H1 (cell line): ENCODE results near the gene FAM3B. TPM values are rescaled to one million over a fixed set of nuclear protein-coding genes. Genes with fewer than 3 reads are reported as not detected.
A peak's percentile ranks its signal among the peaks of the same experiment; 100 is the strongest.

ENCODE experiments used
- CTCF ChIA-PET: fragments of 300-600 bp; sonication (Branson Sonifier 250); formaldehyde crosslinking; loops from one replicate; lab custom pipeline; 2021; ENCODE audit not compliant: partially characterized antibody; lab: Charles Lee
- POLR2A ChIA-PET: fragments of 300-600 bp; sonication (Branson Sonifier 250); formaldehyde crosslinking; loops from one replicate; lab custom pipeline; 2021; ENCODE audit warnings: inconsistent platforms; ENCODE audit not compliant: partially characterized antibody; lab: Charles Lee
- DNase-seq, 2 experiments: peaks; one replicate each; pipeline versions ENCODE4 v3.0.0 to v3.0.0-alpha.2; 2010 to 2022; ENCODE audit warnings: low spot score in 2 of 2, low read depth in 1 of 2, mixed read lengths in 1 of 2
- FAIRE-seq: peaks from 2 replicates; lab custom pipeline; 2011; peaks lifted over from hg19 to GRCh38; lab: Jason Lieb, UNC
- H2AFZ ChIP-seq: 2 replicates; pipeline ENCODE4 v1.8.1; 2012; ENCODE audit warnings: low read length, inconsistent platforms
- H2AK5ac ChIP-seq: 2 replicates; pipeline ENCODE4 v1.6.1; 2013; ENCODE audit warnings: low read depth, low read length
- H2BK120ac ChIP-seq: replicated peaks from 2 replicates; pipeline ENCODE3; 2013; ENCODE audit warnings: low read depth, low read length, inconsistent platforms
- H2BK12ac ChIP-seq: 2 replicates; pipeline ENCODE4 v1.6.1; 2013; ENCODE audit warnings: low read depth, low read length
- H2BK15ac ChIP-seq: 2 replicates; pipeline ENCODE4 v1.6.1; 2013; ENCODE audit warnings: low read length
- H2BK20ac ChIP-seq: 2 replicates; pipeline ENCODE4 v1.6.1; 2013; ENCODE audit warnings: low read length
- H2BK5ac ChIP-seq: 2 replicates; pipeline ENCODE4 v1.6.1; 2013; ENCODE audit warnings: low read depth, low read length
- H3K14ac ChIP-seq: 2 replicates; pipeline ENCODE4 v1.6.1; 2013; ENCODE audit warnings: inconsistent platforms; ENCODE audit not compliant: insufficient read length
- H3K18ac ChIP-seq: 2 replicates; pipeline ENCODE4 v1.6.1; 2013; ENCODE audit warnings: low read length; ENCODE audit errors: extremely low read depth
- H3K23ac ChIP-seq: 2 replicates; pipeline ENCODE4 v1.6.1; 2013; ENCODE audit warnings: inconsistent platforms; ENCODE audit not compliant: insufficient read length
- H3K23me2 ChIP-seq: 2 replicates; pipeline ENCODE4 v1.6.1; 2013; ENCODE audit warnings: low read depth, low read length
- H3K27ac ChIP-seq: 2 replicates; pipeline ENCODE4 v1.6.1; 2011; ENCODE audit warnings: low read depth, low read length, inconsistent platforms
- H3K27me3 ChIP-seq, 4 experiments: replicated peaks in 1 of 4; 1 replicate in 1 of 4; 2 replicates in 3 of 4; pipeline versions ENCODE4 v1.6.1 to v1.8.1; 2011 to 2013; ENCODE audit warnings: low read length in 3 of 4, mild to moderate bottlenecking in 3 of 4, inconsistent platforms in 2 of 4, mixed read lengths in 2 of 4, moderate library complexity in 1 of 4; ENCODE audit not compliant: control insufficient read depth in 3 of 4, insufficient read depth in 3 of 4; ENCODE audit errors: extremely low read depth in 1 of 4
- H3K36me3 ChIP-seq, 4 experiments: 2 replicates each; pipeline versions ENCODE4 v1.6.1 to v1.8.1; 2011 to 2013; ENCODE audit warnings: mild to moderate bottlenecking in 4 of 4, low read length in 3 of 4, moderate library complexity in 2 of 4, control low read depth in 1 of 4, inconsistent platforms in 1 of 4; ENCODE audit not compliant: insufficient read depth in 4 of 4, control insufficient read depth in 2 of 4
- H3K4ac ChIP-seq: replicated peaks from 2 replicates; pipeline ENCODE3; 2013; ENCODE audit warnings: low read length, low read depth, mixed read lengths, inconsistent platforms; ENCODE audit not compliant: insufficient read length
- H3K4me1 ChIP-seq, 4 experiments: replicated peaks in 1 of 4; 1 replicate in 1 of 4; 2 replicates in 3 of 4; pipeline versions ENCODE4 v1.6.1 to v1.8.1; 2011 to 2013; ENCODE audit warnings: low read length in 3 of 4, inconsistent platforms in 2 of 4, mixed read lengths in 1 of 4; ENCODE audit not compliant: insufficient read depth in 4 of 4, control insufficient read depth in 3 of 4
- H3K4me2 ChIP-seq, 2 experiments: 2 replicates each; pipeline versions ENCODE4 v1.6.1 to v1.8.1; 2011 to 2013; ENCODE audit warnings: low read depth in 2 of 2, low read length in 2 of 2, control low read depth in 1 of 2, inconsistent platforms in 1 of 2, mild to moderate bottlenecking in 1 of 2; ENCODE audit not compliant: insufficient read depth in 1 of 2
- H3K4me3 ChIP-seq, 4 experiments: fragments of 200-600, 300-600 bp in 1 of 4; sonication (generic), shearing (Covaris generic), sonication (Bioruptor Twin) in 1 of 4; 2 replicates each; pipeline versions ENCODE4 v1.5.1 to v1.8.1; 2011 to 2016; ENCODE audit warnings: low read length in 4 of 4, low read depth in 3 of 4, control low read depth in 2 of 4, inconsistent platforms in 2 of 4, mild to moderate bottlenecking in 2 of 4, mixed read lengths in 1 of 4, moderate library complexity in 1 of 4; ENCODE audit not compliant: insufficient read depth in 2 of 4; ENCODE audit errors: extremely low read depth in 1 of 4
- H3K56ac ChIP-seq: replicated peaks from 2 replicates; pipeline ENCODE3; 2013; ENCODE audit warnings: low read depth, mild to moderate bottlenecking, mixed read lengths, low read length, inconsistent platforms; ENCODE audit not compliant: insufficient read length
- H3K79me1 ChIP-seq: 2 replicates; pipeline ENCODE4 v1.6.1; 2013; ENCODE audit warnings: low read depth, low read length, control low read depth
- H3K79me2 ChIP-seq, 2 experiments: 2 replicates each; pipeline versions ENCODE4 v1.6.1 to v1.8.1; 2012 to 2013; ENCODE audit warnings: low read length in 2 of 2, mild to moderate bottlenecking in 2 of 2, inconsistent platforms in 1 of 2; ENCODE audit not compliant: insufficient read depth in 2 of 2, control insufficient read depth in 1 of 2
- H3K9ac ChIP-seq, 4 experiments: replicated peaks in 1 of 4; 1 replicate in 1 of 4; 2 replicates in 3 of 4; pipeline versions ENCODE4 v1.6.1 to v1.8.1; 2011 to 2013; ENCODE audit warnings: low read depth in 3 of 4, low read length in 3 of 4, control low read depth in 2 of 4, mild to moderate bottlenecking in 2 of 4, moderate library complexity in 2 of 4, inconsistent platforms in 1 of 4; ENCODE audit errors: extremely low read depth in 1 of 4
- H3K9me3 ChIP-seq, 2 experiments: 2 replicates each; pipeline versions ENCODE4 v1.6.1 to v1.8.1; 2012 to 2013; ENCODE audit warnings: mild to moderate bottlenecking in 2 of 2, moderate library complexity in 2 of 2, control low read depth in 1 of 2, inconsistent platforms in 1 of 2, low read depth in 1 of 2, low read length in 1 of 2, mixed read lengths in 1 of 2; ENCODE audit not compliant: insufficient read depth in 2 of 2
- H4K20me1 ChIP-seq, 2 experiments: replicated peaks in 1 of 2; 2 replicates each; pipeline versions ENCODE3 to v1.8.1; 2011 to 2013; ENCODE audit warnings: inconsistent platforms in 2 of 2, low read length in 2 of 2, mild to moderate bottlenecking in 1 of 2; ENCODE audit not compliant: insufficient read depth in 2 of 2, control insufficient read depth in 1 of 2
- H4K5ac ChIP-seq: 2 replicates; pipeline ENCODE4 v1.6.1; 2013; ENCODE audit warnings: low read length, low read depth, mixed read lengths, inconsistent platforms; ENCODE audit not compliant: insufficient read length
- H4K8ac ChIP-seq: 2 replicates; pipeline ENCODE4 v1.8.0; 2013; ENCODE audit warnings: mild to moderate bottlenecking, moderate library complexity, low read length, inconsistent platforms; ENCODE audit not compliant: insufficient read depth; ENCODE audit errors: extremely low read depth
- H4K91ac ChIP-seq: replicated peaks from 2 replicates; pipeline ENCODE3; 2013; ENCODE audit warnings: low read length, mixed read lengths, inconsistent platforms; ENCODE audit not compliant: insufficient read length
- CHD2 ChIP-seq: IDR thresholded peaks from 2 replicates; pipeline ENCODE4 v1.6.1; 2012; ENCODE audit warnings: low read length, improper control_type of control experiment
- EP300 ChIP-seq, 2 experiments: IDR thresholded peaks; 1 replicate in 1 of 2; 2 replicates in 1 of 2; pipeline ENCODE4 v1.6.1; 2011 to 2012; ENCODE audit warnings: low read depth in 2 of 2, low read length in 2 of 2, mild to moderate bottlenecking in 2 of 2, borderline replicate concordance in 1 of 2, inconsistent platforms in 1 of 2, moderate library complexity in 1 of 2
- KDM1A ChIP-seq: fragments of 200-600, 300-600 bp; sonication (generic); IDR thresholded peaks from 2 replicates; pipeline ENCODE4 v1.7.1; 2016; ENCODE audit warnings: mild to moderate bottlenecking, low read length, borderline replicate concordance
- NRF1 ChIP-seq: IDR thresholded peaks from 2 replicates; pipeline ENCODE4 v1.6.1; 2011; ENCODE audit warnings: mild to moderate bottlenecking, low read depth, low read length, improper control_type of control experiment
- PHF8 ChIP-seq: fragments of 200-600 bp; sonication (generic); conservative IDR thresholded peaks from 2 replicates; pipeline ENCODE4 v1.7.1; 2012; ENCODE audit warnings: low read depth, mild to moderate bottlenecking, inconsistent platforms, low read length, moderate library complexity
- POLR2A ChIP-seq, 2 experiments: IDR thresholded peaks; 1 replicate in 1 of 2; 2 replicates in 1 of 2; pipeline ENCODE4 v1.6.1; 2011; ENCODE audit warnings: low read depth in 2 of 2, low read length in 2 of 2, mild to moderate bottlenecking in 2 of 2; ENCODE audit errors: control extremely low read depth in 1 of 2
- RNF2 ChIP-seq: fragments of 200-900, 300-1000 bp; sonication (generic); IDR thresholded peaks from 2 replicates; pipeline ENCODE4 v1.7.1; 2016; ENCODE audit warnings: borderline replicate concordance, low read depth, mild to moderate bottlenecking, antibody characterized with exemption, low read length; ENCODE audit not compliant: poor library complexity, severe bottlenecking; ENCODE audit errors: missing control alignments
- SP1 ChIP-seq: IDR thresholded peaks from 2 replicates; pipeline ENCODE4 v1.6.1; 2011; ENCODE audit warnings: low read depth, low read length
- SP2 ChIP-seq: IDR thresholded peaks from 2 replicates; pipeline ENCODE4 v1.6.1; 2012; ENCODE audit warnings: mild to moderate bottlenecking, low read length, inconsistent platforms
- WGBS, 2 experiments: shearing (Covaris generic) in 1 of 2; methylation state at CpG; one replicate each; pipeline versions ENCODE4 v1.1.6 to v1.1.7; 2013 to 2015; ENCODE audit warnings: low lambda C conversion rate in 2 of 2, mixed read lengths in 2 of 2, inconsistent platforms in 1 of 2, low coverage in 1 of 2, missing lambda C conversion rate in 1 of 2; ENCODE audit not compliant: insufficient replicate concordance in 2 of 2, insufficient coverage in 1 of 2, insufficient read length in 1 of 2; ENCODE audit errors: extremely low coverage in 1 of 2, missing lambda C conversion rate in 1 of 2; 5-methylcytosine and 5-hydroxymethylcytosine counted together
- polyA plus RNA-seq, 7 experiments: library from polyadenylated mRNA; depleted of rRNA in 3 of 7; stranded (reverse) in 5 of 7; unstranded in 2 of 7; fragments of >200 nt in 5 of 7; fragments of 200-250 nt in 2 of 7; gene quantifications; 1 replicate in 5 of 7; 2 replicates in 1 of 7; 4 replicates in 1 of 7; pipeline versions ENCODE4 v1.2.1 to v1.2.3, GENCODE V29; 2011 to 2013; ENCODE audit warnings: missing spikeins in 2 of 7, mixed read lengths in 2 of 7
- total RNA-seq: library from RNA; stranded (reverse); fragmentation: NEBNext Ultra II Directional; extraction: Animal tissue kit (Norgen Biotek cat#: 25700); gene quantifications from 2 replicates; pipeline ENCODE4 v1.2.1, GENCODE V29; 2021
- TF ChIP-seq, protein P1 (sequence below): IDR thresholded peaks from 2 replicates; pipeline ENCODE4 v1.6.1; 2012; ENCODE audit warnings: low read length, inconsistent platforms

FAM3B gene
- total and polyA plus RNA-seq, 2 of the 8 experiments (the other 6 are each of a cell fraction or from before 2014, with no cell fraction given), result 2.0 TPM

DNA sequence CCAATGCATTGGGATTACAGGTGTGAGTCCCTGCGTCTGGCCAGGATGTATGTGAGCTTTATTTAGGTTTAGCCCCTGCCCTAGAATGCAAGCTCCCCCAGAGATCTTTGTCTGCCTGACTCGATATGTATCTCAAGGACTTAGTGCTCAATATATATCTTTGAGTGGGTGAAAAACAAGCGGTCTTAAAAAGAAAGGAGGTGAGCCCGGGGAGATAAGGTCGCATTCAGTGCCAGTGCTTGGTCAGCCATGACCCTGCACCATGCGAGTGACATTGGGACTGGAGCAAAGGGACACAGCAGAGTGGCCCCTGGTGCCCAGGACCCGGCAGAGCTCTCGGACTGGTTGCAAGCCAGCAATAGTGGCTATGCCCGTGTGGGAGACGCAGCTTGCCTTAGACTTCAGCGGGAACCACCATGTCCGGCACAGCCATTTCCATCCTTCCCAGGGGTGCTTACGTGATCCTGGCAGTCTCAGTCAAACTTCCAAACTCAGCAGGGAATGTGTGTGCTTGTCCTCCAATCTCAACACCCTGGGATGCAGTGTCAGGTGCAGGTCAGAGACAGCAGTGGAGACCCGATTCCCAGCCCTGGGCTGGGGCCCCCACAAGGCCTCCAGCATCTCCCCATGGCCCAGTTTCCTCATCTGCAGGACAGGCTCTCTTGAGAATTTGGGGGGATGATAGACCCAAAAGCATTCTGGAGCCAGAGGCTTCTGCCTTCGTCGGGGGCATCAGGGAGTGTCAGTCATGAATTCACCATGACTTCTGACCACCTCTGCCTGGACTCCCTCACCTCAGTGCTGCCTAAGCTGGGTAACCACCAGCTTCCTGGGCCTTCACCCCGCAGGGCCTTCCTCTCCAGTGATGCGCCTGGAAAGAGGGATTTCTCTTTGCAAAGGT lies 47.0 kb downstream of the FAM3B start:
- FAIRE-seq (no peak), DNase-seq (no peak)
- Histone ChIP-seq H3K14ac (no peak overlapping the region), H3K79me1 (no peaks in the 10 kb centered on the region), H3K9me3 (no peaks in the 10 kb centered on the region), H3K27ac (no peak overlapping the region), H2BK20ac (no peak overlapping the region), H3K4me3 (no peak overlapping the region), H4K91ac (no peak overlapping the region), H3K9ac (no peak overlapping the region), H3K23ac (no peak overlapping the region), H4K20me1 (no peaks in the 10 kb centered on the region), H3K36me3 (no peaks in the 10 kb centered on the region), H4K8ac (peak overlapping the region; percentile 31), H3K4me1 (peaks cover 0 to 6% (median 5%) of the 10 kb centered on the region in 4 experiments; a peak in 5 of 7 replicates), H3K56ac (no peak overlapping the region), H3K27me3 (peaks cover 0 to under 1% (median 0%) of the 10 kb centered on the region in 4 experiments; a peak in 2 of 7 replicates), H2BK5ac (no peak overlapping the region), H2AK5ac (no peak overlapping the region), H2AFZ (no peak overlapping the region), H2BK120ac (no peak overlapping the region), H2BK15ac (no peak overlapping the region), H3K18ac (no peak overlapping the region), H2BK12ac (no peak overlapping the region), H3K79me2 (no peaks in the 10 kb centered on the region), H3K4me2 (no peak overlapping the region), H3K4ac (no peak overlapping the region), H3K23me2 (no peaks in the 10 kb centered on the region), H4K5ac (no peak overlapping the region)
- ChIA-PET CTCF (interaction anchor here (0.7 to 9.6 kb wide), 4 partner anchors 15 to 95 kb away, joined by 3 to 72 read pairs (median 3); partner anchors contain the start of gene FAM3B), POLR2A (no interaction called here)
- 90% methylated on average over 18 of the region's 18 CpGs; no CpG with 5 or more reads in 1 of the 2 experiments for whole genome bisulfite sequencing, 2 experiments
- TF ChIP-seq POLR2A (IDR thresholded peaks at IDR 0.05; ENCODE audit: control extremely low read depth in 1 of 2, low read depth in 2 of 2, low read length in 2 of 2), result no peak
- TF ChIP-seq, protein P1, sequence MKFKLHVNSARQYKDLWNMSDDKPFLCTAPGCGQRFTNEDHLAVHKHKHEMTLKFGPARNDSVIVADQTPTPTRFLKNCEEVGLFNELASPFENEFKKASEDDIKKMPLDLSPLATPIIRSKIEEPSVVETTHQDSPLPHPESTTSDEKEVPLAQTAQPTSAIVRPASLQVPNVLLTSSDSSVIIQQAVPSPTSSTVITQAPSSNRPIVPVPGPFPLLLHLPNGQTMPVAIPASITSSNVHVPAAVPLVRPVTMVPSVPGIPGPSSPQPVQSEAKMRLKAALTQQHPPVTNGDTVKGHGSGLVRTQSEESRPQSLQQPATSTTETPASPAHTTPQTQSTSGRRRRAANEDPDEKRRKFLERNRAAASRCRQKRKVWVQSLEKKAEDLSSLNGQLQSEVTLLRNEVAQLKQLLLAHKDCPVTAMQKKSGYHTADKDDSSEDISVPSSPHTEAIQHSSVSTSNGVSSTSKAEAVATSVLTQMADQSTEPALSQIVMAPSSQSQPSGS, result no peak
- TF ChIP-seq EP300 (IDR thresholded peaks at IDR 0.05; ENCODE audit: borderline replicate concordance in 1 of 2, low read depth in 2 of 2, low read length in 2 of 2), result no peak
- no peak for TF ChIP-seq PHF8
- no peak for TF ChIP-seq SP2
- no peak for TF ChIP-seq RNF2
- TF ChIP-seq SP1, result no peak
- TF ChIP-seq KDM1A, result no peak
- TF ChIP-seq CHD2, result no peak
- no peak for TF ChIP-seq NRF1
